Activated T-cell treated with anti-CD3 and anti-CD28 coated beads, Interleukin-2, amount 50 U/mL, for 48 hours (primary cell): Measurements from ENCODE around the gene PDLIM5.
A peak's percentile ranks its signal among the peaks of the same experiment; 100 is the strongest.
"Not testable (repeated sequence)": the region's sequence is repeated elsewhere in the genome, so short reads cannot be mapped to it uniquely, and the experiment has no call there.

Experiments used
- DNase-seq, 2 experiments: peaks; one replicate each; pipeline ENCODE4 v3.0.0-alpha.2; 2020

The PDLIM5 gene

DNA sequence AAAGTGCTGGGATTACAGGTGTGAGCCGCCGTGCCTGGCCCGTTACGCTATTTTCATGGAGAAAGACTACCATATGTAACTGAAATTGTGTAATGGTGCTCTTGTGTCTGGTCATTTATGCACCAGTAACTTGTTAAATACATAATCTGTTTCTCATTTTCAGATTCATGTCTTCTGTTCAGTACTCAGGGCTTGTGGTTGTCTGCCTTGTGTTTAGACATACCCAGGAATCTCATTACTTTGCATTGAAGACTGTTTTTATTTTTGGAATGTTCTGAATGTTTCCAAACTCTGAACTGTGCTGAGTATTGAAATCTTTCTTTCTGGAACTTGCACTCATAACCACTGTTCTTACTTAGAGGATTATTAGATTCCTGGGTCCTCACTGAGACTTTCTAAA is 52.8 kb downstream of the PDLIM5 start:
- no peak for DNase-seq

DNA sequence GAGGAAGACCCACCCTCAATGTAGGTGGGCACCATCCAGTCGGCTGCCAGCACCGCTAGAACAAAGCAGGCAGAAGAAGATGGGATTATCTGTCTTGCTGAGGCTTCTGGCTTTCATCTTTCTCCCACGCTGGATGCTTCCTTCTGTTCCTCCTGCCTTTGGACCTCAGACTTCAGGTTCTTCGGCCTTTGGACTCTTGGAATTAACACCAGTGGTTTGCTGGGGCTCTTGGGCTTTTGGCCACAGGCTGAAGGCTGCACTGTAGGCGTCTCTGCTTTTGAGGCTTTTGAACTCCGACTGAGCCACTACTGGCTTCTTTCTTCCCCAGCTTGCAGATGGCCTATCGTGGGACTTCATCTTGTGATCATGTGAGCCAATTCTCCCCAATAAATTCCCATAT is 55.1 kb downstream of the PDLIM5 start:
- DNase-seq: no peak

DNA sequence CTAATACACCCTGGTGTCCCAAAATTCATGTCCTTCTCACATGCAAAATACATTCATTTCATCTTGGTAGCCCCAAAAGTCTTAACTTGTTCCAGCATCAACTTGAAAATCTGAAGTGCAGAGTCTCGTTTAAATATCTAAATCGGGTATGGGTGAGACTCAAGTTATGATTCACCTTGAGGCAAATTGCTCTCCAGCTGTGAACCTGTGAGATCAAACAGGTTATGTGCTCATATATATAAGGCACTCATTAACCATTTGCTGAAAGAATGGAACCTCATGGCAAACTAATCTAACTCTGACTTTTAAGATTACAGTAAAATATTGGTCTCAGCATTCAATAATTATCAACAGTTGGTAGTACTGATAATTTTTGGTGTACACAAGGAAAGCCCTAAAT is 55.5 kb downstream of the PDLIM5 start:
- DNase-seq: no peak

DNA sequence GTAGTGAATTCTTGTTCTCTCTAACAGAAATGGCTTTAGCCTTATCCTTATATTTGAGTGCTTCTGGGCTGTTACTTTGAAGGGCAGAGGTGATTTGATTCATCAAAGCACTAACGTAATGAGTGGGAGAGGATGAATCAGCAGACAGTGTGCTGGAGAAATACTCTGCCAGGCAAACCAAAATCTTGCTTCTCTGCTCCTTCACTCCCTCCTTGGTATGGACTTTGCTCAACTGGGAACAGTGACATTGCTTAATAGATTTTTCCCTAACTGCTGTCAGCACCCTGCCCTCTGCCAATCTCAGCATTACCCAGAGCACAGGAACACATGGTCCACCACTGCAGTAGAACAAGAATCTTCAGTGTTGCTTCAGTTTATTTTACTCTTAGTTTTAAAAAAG is 56.0 kb downstream of the PDLIM5 start:
- DNase-seq: peak; percentile 19 to 20

GRCh38 chr4:94508296-94508695 is 56.6 kb downstream of the PDLIM5 start:
- no peak for DNase-seq

GRCh38 chr4:94508806-94509205 is 57.1 kb downstream of the PDLIM5 start:
- no peak for DNase-seq

- DNase-seq: no peak
These were observed 59.8 kb downstream of the PDLIM5 start for GRCh38 chr4:94511591-94511990.

GRCh38 chr4:94513532-94513931 is 61.8 kb downstream of the PDLIM5 start:
- DNase-seq: not testable (repeated sequence)

DNA sequence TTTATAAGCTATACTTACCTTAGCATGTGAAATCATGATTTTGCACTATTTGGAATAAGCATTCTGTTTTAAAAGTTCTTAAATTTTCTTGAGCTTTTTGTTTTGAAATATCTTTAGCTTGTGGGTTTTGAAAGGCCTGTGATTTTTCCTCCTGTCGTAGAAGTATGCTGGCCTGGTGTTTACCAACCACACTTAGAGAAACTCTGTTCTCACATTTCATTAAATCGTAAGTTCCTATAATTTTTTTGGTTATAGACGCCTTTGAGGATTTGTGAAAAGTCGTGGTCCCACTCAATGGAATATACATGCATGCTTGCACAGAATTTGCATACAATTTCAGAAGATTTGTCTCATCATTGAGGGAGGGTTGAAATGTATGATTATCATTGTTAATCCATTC is 63.6 kb downstream of the PDLIM5 start:
- DNase-seq: no peak

- DNase-seq: no peak
These were observed 64.3 kb downstream of the PDLIM5 start for GRCh38 chr4:94516067-94516466.

GRCh38 chr4:94516999-94517398 is 65.3 kb downstream of the PDLIM5 start:
- DNase-seq: no peak

- DNase-seq: no peak
These were observed 65.8 kb downstream of the PDLIM5 start for GRCh38 chr4:94517492-94517891.

GRCh38 chr4:94519019-94519418 is 67.3 kb downstream of the PDLIM5 start:
- no peak for DNase-seq

DNA sequence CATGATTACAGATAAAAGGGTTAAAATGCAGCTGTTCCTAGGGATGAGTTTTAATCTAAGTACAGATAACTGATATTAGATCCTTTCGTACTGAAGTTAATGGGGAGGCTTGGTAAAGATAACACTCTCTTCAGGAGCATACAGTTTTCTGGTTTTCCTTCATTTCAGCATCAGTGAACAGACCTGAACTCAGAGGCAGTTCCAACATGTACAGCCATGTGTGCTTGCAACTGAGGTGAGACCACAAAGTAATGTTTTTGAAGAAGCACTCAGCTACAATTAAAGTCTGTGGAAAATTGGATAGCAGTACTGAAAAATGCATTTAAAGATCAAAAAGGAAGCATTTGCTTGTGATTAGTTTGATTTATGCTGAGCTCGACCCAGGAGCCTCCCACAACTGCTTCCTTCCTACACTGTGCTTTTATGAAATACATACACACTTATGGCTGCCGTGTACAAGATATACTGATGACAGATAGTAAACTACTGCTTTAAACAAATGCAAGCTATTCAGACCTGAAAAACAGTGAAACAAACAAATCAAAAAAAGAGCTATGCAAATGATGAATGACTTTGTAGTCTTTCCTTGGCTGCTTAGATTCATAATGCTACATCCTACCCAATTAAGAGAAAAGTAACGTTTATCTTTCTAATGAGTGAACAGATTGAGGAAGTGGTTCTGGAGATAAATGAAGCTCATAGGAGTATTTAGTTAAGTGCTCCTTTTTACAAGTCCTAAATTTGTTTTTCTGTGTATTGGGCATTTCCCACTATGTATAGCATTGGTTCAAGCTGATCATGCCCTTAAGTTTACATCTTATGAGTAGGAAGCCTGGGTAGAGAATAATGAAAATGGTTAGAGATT is 68.4 kb downstream of the PDLIM5 start:
- DNase-seq: no peak

DNA sequence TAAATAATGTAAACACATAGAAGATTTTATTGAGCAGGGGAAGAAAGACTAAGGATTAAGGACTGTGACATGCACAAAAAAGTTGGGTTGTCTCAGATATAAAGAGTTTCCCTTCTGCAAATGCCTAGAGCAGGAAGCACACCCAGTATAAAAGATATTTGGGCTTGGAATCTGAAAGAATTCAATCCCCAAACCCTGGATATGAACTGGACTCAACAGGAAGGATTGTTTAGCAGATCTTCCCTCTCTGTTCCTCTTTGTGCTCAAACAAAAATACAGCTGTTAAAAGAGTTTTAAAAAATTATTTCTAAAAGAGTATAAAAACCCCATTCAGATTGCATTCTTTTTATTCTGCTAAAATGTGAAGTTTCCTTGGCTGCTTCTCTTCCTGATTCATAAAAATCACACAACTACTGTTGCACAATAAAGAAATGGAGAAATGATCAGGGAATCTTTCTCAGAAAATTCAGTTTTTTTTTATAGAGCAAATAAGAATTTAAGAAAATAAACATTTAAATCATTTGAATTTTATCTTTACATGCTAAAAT is 71.4 kb downstream of the PDLIM5 start:
- no peak for DNase-seq

- DNase-seq: no peak
These were observed 71.9 kb downstream of the PDLIM5 start for GRCh38 chr4:94523617-94524016.

DNA sequence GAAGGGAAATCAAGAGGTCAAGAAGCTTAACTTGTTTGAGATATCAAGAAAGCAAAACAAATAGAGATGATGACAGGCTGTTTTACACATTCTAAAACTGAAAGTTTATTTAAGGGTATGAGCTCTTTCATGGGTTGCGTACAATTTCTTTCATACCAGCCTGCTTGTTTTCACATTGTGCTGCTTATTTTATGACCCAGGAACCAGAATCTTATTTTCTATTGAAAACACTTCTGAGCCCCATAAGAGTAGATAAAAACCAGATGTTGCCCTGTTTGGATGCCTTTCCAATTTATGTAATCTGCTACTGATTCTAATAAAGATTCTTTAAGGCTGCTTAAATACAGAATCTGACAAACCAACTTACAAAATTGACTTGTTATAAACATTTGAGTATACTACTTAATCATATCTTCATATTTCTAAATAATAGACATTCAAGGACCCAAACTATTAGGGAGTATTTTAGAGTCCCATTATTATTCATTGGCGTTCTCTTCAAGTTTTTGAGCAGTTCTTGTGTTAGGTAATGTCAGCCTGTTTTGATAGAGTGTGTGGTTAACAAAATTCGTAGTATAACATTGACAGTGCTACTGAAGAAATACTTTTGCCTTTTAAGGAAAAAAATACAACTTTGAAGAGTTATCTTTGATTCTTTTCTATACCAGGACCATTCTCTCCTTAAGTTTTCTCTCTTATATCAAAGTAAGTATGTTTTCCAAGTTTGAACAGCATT is 74.4 kb downstream of the PDLIM5 start:
- DNase-seq: no peak

GRCh38 chr4:94527556-94528233 is 76.0 kb downstream of the PDLIM5 start:
- DNase-seq: no peak

GRCh38 chr4:94528792-94529451 is 77.2 kb downstream of the PDLIM5 start:
- DNase-seq: no peak

DNA sequence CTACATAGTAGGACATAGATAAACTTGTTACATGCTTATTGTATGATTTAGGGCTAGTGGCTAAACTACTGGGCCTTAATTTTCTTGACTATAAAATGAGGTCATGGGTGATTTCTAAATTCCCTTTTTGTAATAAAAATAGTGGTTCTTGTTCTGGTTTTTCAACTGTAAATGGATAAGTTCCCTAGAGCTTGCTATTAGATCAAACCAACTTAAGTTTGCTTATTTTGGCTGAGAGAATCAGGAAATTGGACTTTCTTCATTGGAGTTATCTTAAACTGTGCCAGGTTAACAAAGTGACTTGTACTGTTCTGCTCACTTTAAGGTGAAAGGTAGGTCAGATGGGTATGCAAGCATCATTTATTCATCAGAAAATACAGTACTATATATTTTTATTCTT is 78.3 kb downstream of the PDLIM5 start:
- no peak for DNase-seq

DNA sequence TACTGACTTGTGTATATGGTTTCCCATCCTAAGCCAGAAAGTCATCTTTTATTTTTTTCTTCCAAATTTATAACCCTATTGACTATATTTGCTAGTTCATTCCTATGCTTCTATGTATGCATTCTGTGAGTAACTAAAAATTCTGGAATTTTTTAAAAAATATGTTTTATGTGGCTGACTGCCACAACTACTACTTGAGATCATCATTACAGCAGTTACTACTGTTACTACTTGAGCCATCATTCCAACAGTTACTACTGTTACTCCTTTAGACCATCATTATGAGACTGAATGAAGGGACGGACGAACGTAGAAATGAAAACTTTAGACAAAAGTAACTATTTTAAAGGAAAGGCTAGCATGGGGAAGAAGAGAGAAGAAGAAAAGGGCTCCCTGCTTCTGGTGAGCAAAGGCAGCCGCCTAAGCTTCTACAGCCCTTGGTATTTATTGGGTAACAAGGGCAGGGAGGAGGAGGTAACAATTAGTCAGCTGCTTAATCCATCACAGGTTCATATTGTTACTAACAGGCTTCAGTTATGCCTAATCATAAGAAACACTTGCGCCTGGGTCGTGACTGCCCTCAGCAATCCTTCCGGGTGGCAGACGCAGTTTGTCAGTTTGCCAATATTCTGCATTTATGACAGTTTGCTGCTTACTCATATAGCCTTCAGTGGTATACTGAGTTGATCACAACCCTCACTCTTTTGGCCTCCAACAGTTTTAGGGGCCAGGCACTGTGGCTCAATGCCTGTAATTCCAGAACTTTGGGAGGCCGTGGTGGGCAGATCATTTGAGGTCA is 80.4 kb downstream of the PDLIM5 start:
- DNase-seq: no peak
